HL-60/S4 (cell line): ENCODE results near the gene ADIPOR2.
"Not testable (repeated sequence)": the region's sequence is repeated elsewhere in the genome, so short reads cannot be mapped to it uniquely, and the experiment has no call there.

Experiments used
- in situ Hi-C: fragments of 300-500 bp; cut with MboI; formaldehyde crosslinking; loops from 2 replicates; pipeline ENCODE4 v1.14.3; 2022; ENCODE audit warnings: low sequenced_read_pairs

ADIPOR2 gene

GRCh38 chr12:1731019-1731687, 40.3 kb downstream of the ADIPOR2 start:
- in situ Hi-C loops: no loop called here

- in situ Hi-C loops: not testable (repeated sequence)
These were observed 40.8 kb downstream of the ADIPOR2 start for GRCh38 chr12:1731688-1732078.

GRCh38 chr12:1732914-1733313, 42.0 kb downstream of the ADIPOR2 start:
- in situ Hi-C loops: no loop called here

GRCh38 chr12:1733712-1734111, 42.8 kb downstream of the ADIPOR2 start:
- in situ Hi-C loops: not testable (repeated sequence)

- in situ Hi-C loops: no loop called here
These were observed 46.9 kb downstream of the ADIPOR2 start for GRCh38 chr12:1737652-1738286.

GRCh38 chr12:1738446-1738845, 47.6 kb downstream of the ADIPOR2 start:
- in situ Hi-C loops: no loop called here

- in situ Hi-C loops: no loop called here
These were observed 48.5 kb downstream of the ADIPOR2 start for GRCh38 chr12:1739368-1739767.

- in situ Hi-C loops: no loop called here
These were observed 49.5 kb downstream of the ADIPOR2 start for GRCh38 chr12:1740161-1740948.

- in situ Hi-C loops: no loop called here
These were observed 50.5 kb downstream of the ADIPOR2 start for GRCh38 chr12:1741154-1741949.

- in situ Hi-C loops: no loop called here
These were observed 54.1 kb downstream of the ADIPOR2 start for GRCh38 chr12:1744932-1745331.

- in situ Hi-C loops: no loop called here
These were observed 56.7 kb downstream of the ADIPOR2 start for GRCh38 chr12:1747609-1748008.

- in situ Hi-C loops: no loop called here
These were observed 58.1 kb downstream of the ADIPOR2 start for GRCh38 chr12:1749019-1749418.

- in situ Hi-C loops: no loop called here
These were observed 59.4 kb downstream of the ADIPOR2 start for GRCh38 chr12:1750300-1750699.

GRCh38 chr12:1758376-1758775, 67.5 kb downstream of the ADIPOR2 start:
- in situ Hi-C loops: no loop called here

- in situ Hi-C loops: no loop called here
These were observed 68.0 kb downstream of the ADIPOR2 start for GRCh38 chr12:1758887-1759286.

- in situ Hi-C loops: no loop called here
These were observed 69.9 kb downstream of the ADIPOR2 start for GRCh38 chr12:1760566-1761382.

- in situ Hi-C loops: no loop called here
These were observed 71.0 kb downstream of the ADIPOR2 start for GRCh38 chr12:1761857-1762256.

GRCh38 chr12:1763153-1763552, 72.3 kb downstream of the ADIPOR2 start:
- in situ Hi-C loops: no loop called here

GRCh38 chr12:1766110-1766509, 75.2 kb downstream of the ADIPOR2 start:
- in situ Hi-C loops: no loop called here

- in situ Hi-C loops: no loop called here
These were observed 76.7 kb downstream of the ADIPOR2 start for GRCh38 chr12:1767407-1768090.
